Measurements from ENCODE around the gene PPL. TPM values are rescaled to one million over a fixed set of nuclear protein-coding genes. Genes with fewer than 3 reads are reported as not detected.
"Not testable (repeated sequence)": the region's sequence is repeated elsewhere in the genome, so short reads cannot be mapped to it uniquely, and the experiment has no call there.

The PPL gene
- total RNA-seq, 1 donor = 0.81 TPM

DNA sequence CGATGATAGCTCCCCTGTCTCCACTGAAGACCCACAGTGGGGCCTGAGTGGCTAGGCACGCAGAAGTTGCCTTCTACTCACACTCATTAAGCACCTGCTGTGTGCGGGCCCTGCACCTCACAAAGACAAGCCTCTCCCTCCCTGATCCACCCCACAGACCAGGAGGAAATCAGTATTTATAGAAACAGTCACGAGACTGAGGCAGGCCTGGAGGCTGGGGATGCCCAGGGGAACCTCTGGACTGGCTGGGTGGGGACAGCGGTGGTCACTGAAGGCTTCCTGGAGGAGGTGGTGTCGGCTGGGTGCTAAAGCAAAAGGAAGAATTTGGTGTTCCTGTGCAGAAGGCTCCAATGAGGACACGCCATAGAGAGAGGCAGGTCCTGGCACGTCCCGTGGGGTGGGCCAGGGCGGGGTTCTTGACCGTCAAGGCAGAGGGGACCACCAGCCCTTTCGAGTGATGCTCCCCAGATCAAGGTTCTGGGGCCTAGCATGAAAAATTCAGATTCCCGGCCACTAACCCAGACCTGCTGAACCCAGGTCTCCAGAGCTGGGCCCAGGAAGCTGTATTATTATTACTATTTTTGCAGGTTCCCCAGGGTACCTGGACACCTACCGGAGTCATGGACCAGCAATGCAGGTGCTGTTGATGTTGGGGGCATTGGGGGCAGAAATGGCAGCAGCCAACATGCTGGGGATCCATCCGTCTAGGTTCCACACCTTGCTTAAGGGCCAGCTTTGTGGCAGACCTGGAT lies 23.0 kb downstream of the PPL start:
- DNase-seq (ENCODE audit: low read depth in 2 of 3, low spot score in 2 of 3) = no peak

DNA sequence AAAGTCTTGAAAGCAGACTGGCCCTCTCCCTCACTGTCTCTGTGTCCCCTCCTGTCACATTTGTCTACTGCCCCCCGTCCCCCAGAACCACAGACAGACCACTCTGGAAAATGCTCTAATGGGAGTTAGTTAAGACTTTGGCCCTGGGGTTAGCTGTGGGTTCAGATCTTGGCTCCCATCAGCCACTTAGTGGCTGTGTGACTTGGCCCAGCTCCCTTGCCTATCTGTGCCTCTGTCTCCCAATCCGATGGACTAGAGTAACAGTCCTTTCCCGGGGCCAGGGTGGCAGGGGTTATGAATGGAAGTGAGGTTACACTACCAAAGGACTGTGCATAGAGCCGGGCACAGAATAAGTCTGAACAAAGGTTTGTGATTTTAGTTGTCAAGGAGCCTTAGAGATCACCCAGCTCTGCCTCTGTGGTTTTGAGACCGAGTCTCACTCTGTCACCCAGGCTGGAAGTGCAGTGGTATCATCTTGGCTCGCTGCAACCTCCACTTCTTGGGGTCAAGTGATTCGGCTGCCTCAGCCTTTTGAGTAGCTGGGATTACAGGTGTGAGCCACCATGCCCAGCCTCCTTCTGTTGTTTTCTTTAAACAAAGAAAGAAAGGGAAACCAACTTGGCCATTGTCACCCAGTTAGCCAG lies 23.7 kb downstream of the PPL start:
- no peak for DNase-seq (ENCODE audit: low read depth in 2 of 3, low spot score in 2 of 3)

DNA sequence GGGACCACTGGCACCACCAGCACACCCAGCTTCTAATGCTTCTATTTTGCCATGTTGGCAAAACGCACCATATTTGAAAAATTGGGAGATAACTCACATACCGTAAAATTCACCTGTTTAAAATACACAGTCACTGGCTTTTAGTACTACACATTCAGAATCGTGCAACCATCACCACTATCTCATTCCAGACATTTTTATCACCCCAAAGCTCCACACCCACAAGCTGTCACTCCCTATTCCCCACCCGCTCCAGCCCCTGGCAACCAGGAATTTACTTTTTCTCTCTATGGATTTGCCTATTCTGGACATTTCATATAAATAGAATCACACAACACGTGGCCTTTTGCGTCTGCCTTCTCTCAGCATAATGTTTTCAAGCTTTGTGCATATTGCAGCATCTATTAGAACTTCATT lies 25.0 kb downstream of the PPL start:
- no peak for DNase-seq (ENCODE audit: low read depth in 2 of 3, low spot score in 2 of 3)

DNA sequence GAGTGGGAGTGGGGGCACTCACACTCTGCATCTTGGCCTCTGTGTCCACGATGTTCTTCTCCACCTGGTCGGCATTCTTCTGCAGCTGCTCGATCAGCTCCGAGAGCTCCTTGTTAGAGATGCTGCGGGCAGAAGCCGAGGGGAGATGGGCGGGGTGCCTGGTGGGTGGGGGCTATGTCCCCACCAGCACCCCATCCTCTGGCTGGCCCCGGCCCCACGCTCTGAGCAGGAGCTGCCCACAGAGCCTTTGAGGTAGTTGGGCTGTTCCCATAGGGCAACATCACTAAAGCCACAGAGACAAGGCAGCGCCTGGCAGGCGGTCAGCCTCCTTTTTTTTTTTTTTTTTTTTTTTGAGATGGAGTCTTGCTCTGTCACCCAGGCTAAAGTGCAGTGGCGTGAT lies 26.1 kb downstream of the PPL start:
- no peak for DNase-seq (ENCODE audit: low read depth in 2 of 3, low spot score in 2 of 3)

DNA sequence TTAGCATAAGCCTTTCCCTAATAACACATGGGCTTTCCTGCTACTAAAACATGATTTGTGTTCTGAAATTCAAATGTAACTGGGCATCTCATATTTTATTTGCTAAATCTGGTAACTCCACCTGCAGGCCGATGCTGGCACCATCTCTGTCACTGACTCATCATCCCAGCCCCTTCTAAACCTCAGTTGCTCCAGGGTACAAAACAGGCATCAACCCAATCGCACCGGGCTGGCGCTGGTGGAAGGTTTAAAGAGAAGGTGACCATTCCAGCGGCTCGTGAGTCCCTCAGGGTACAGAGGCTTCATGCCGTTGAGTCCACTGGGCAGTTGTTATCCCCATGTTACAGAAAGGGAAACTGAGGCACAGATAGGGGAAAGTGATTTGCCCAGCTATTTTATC lies 27.1 kb downstream of the PPL start:
- DNase-seq (ENCODE audit: low read depth in 2 of 3, low spot score in 2 of 3) = no peak

DNA sequence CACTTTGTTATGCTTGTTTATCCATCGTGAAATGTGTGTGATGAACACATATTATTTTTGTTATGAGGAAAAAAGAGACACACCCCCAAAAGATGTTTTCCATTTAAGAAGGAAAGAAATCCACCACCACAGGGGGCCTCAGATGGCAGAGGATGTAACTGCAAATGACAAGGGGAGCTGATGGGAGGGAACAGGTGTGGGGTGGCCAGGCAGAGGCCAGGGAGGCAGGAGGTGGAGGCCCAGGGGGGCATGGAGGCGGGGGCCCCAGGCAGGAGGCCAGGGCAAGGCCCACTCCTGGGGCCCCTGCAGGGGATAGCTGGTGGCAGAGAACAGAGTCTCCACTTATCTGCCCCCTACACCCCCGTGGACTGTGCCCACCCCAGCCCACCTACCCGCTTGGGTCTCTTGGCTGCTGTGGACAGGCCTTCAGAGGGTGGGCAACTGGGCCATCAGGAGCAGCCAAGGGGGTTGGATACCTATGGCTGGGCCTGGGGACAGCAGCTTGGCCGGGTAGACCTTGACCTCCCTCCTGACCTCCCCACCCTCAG lies 28.0 kb downstream of the PPL start:
- DNase-seq (ENCODE audit: low read depth in 2 of 3, low spot score in 2 of 3) = no peak

DNA sequence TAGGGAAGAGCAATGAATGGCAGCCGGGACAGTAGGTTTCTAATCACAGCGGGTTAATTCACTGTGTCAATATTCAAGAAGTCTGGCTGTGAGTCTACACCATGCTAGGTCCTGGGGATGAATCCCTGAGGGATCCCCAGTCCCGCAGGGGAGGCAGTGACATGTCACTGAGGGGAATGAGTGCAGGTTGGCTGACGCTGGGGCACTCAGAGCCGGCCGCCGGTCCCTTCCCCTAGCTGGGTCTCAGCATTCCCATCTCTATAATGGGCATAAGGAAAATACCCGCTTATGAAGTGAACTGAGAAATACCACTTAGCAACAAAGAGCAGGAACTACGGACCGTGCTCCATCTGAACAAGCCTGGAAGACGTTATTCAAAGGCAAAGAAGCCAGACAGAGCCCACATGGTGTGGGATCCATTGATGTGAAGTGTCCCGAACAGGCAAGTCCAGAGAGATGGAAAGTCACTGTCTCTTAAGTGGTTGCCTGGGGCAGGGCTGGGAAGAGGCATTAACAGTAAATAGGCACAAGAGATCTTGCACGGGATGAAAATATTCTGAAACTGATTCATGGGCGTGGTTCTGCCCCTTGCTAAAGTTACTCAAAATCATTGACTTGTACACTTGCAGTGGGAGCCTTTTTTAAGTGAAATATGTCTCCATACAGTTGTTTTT lies 31.9 kb downstream of the PPL start:
- no peak for DNase-seq (ENCODE audit: low read depth in 2 of 3, low spot score in 2 of 3)

DNA sequence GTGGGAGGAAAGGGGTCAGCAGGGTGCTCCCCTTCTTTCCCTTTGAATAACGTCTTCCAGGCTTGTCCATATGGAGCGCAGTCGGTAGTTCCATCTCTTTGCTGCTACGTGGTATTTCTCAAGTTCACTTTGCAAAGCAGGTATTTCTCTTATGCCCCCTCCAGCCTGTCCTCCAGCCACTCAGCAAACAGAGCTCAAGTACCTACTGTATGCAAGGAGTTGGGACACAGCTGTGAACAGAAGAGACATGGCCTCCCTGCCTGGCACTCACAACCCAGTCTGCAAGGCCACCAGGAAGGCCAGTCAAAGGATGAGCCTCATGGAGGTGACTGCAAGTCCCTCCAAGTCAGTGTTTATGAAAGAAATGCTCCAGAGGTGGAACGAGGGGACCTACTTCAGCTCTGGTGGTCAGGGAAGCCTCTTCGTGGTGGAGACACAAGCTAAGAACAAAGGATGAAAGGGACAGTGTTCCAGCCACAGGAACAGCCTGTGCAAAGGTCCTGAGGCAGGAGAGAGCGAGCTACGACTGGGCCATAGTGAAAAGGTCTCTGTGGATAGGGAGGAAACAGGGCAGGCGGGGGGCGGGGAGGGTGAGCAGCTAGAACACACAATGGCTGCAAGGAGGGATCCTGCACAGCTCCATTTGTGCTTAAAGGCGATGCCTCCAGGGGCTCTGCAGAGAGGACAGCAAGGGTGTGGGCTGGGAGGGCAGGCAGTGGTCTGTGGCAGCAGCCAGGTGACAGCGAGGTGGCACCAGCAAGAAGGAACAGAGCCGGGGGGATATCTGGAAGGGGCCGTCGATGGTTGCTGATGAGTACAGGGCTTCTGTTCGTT lies 32.6 kb downstream of the PPL start:
- DNase-seq (ENCODE audit: low read depth in 2 of 3, low spot score in 2 of 3) = no peak

DNA sequence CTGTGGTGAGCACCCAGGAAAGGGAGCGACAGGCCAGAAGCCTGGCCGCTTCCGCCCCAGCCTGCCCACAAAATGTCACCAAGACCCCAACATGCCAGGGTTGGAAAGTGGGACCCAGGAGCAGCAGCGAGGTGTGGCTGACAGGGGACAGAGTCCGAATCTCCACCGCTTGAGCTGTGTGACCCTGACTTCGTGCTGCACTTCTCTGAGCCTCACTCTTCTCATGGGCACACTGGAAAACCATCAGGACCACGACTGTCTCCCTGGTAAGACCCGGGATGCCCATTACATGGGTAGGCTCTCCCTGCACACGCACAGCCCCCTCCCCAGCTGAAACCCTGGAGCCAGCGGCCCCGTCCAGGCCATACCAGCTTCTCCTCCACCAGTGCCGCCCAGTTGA lies 34.9 kb downstream of the PPL start:
- no peak for DNase-seq (ENCODE audit: low read depth in 2 of 3, low spot score in 2 of 3)

DNA sequence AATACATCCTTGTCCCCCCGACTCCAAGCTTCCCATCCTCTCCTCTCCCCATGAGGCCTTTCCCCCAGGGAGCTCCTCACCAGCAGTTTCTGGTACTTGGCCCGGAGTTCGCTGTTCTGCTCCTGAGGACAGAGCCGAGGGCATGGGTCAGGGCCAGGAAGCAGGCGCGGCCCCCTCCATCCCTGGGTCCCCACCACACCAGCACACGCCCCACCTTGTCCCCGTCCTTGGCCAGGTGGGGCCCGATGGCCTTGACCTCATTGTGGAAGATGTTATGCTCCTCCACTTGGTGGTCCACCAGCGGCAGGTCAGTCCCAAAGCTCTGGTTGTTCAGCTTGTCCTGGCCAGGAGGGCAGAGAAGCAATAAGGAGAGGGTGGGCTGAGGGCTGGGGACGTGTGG lies 36.2 kb downstream of the PPL start:
- DNase-seq (ENCODE audit: low read depth in 2 of 3, low spot score in 2 of 3) = no peak

DNA sequence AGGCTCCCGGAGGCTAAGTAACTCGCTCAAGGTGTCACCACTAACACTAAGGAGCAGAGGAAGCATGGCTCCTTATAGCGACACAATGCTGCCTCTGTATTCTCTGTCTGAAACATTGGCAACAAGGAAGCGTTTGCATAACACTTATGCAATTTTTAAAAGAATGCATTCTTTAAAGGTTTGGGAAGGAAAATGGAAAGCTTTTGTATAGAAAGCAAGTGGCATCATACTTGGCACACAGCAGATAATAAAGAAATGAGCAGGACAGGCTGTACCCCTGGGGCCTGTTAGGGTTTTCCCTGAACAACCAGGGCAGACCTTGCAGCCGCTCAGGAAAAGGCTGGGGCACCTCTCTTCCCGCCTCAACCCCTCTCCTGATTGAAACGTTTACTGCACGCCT lies 36.9 kb downstream of the PPL start:
- DNase-seq (ENCODE audit: low read depth in 2 of 3, low spot score in 2 of 3) = no peak

DNA sequence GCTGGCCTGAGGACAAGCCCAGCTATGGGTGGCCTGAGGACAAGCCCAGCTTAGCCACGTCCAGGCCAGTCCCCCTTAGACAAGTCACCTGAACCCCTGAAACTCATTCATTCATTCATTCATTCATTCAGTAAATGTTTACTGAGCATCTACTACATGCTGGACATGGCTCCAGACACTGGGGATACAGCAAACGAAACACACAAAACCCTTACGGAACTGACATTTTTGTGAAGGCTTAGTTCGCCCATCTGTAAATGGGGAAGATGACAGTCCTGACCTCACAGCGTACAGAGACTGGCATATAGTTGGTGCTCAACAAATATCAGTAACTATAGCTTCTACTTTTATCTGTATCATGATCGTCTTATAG lies 37.5 kb downstream of the PPL start:
- DNase-seq (ENCODE audit: low read depth in 2 of 3, low spot score in 2 of 3) = no peak

DNA sequence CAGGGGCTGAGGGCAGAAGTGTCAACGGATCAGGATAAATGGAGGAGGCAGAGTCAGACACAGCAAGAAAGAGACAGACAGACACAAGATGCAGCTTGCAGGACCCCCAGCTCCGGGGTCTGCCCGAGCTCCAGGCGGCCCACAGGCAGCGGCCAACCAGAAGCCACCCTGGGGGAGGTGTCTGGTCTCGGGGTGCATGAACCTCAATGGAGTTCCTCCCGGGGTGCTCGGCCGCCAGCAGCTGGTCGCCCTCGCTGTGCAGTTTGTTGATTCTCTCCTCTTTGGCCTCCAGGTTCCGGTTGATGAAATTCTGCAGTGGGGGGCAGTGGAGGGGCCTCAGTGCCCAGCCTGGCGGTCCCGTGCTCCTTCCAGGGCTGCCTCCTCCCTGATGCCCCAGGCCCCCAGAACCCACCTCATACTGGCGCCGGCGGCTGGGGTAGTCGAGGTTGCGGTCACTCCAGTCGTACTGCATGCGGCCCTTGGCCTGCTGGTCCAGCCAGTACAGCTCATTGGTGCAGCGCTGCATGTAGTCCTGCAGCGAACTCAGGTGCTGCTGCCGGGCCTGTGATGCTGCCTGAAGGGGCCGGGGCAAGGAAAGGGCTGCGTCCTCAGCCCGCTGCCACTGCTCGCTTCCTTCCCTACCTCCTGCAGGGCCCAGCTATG lies 38.0 kb downstream of the PPL start:
- no peak for DNase-seq (ENCODE audit: low read depth in 2 of 3, low spot score in 2 of 3)

DNA sequence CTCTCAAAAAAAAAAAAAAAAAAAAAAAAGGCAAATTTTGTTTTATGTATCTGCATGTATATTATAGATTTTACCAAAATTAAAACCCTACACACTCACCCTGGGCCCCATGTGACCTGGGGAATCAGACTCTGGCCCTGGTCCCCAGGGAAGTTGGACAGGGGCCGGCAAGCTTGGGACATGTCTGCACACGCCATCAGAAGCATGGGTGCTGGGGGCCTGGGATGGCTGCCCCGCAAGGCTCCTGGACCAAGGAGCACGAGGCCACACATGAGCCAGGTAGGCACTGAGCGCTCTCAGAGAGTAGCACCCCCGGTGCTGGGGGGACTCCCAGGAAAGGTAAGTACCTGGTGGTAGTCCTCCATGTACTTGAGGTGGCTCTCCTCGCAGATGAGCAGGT lies 39.6 kb downstream of the PPL start:
- DNase-seq (ENCODE audit: low read depth in 2 of 3, low spot score in 2 of 3) = no peak

DNA sequence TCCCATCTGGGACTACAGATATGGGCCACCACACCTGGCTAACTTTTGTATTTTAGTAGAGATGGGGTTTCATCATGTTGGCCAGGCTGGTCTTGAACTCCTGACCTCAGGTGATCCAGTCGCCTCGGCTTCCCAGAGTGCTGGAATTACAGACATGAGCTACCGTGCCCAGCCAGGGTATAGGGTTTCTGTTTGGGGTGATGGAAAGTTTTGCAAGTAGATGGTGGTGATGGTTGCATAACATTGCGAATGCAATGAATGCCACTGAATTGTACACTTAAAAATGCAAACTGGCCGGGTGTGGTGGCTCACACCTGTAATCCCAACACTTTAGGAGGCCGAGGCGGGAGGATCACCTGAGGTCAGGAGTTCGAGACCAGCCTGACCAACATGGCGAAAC lies 40.2 kb downstream of the PPL start:
- not testable (repeated sequence) for DNase-seq (ENCODE audit: low read depth in 2 of 3, low spot score in 2 of 3)

DNA sequence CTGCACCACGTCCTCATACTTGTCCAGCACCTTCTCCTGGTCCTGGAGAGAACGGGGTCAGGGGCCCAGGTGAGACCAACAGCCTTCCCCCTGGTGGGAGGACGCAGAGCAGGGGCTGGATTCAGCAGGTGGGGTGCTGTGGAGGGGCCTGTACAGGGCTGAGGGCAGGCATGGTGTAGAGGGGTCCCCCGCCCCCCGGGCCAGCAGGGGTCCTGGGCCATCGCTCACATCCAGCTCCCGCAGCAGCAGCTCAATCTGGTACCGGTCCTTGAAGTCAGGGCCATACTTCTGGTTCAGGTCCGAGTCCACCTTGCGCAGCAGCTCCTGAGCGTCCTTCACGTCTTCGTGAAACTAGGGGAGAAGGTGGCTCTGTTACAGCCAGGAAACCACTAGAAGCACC lies 41.6 kb downstream of the PPL start:
- DNase-seq (ENCODE audit: low read depth in 2 of 3, low spot score in 2 of 3) = no peak

DNA sequence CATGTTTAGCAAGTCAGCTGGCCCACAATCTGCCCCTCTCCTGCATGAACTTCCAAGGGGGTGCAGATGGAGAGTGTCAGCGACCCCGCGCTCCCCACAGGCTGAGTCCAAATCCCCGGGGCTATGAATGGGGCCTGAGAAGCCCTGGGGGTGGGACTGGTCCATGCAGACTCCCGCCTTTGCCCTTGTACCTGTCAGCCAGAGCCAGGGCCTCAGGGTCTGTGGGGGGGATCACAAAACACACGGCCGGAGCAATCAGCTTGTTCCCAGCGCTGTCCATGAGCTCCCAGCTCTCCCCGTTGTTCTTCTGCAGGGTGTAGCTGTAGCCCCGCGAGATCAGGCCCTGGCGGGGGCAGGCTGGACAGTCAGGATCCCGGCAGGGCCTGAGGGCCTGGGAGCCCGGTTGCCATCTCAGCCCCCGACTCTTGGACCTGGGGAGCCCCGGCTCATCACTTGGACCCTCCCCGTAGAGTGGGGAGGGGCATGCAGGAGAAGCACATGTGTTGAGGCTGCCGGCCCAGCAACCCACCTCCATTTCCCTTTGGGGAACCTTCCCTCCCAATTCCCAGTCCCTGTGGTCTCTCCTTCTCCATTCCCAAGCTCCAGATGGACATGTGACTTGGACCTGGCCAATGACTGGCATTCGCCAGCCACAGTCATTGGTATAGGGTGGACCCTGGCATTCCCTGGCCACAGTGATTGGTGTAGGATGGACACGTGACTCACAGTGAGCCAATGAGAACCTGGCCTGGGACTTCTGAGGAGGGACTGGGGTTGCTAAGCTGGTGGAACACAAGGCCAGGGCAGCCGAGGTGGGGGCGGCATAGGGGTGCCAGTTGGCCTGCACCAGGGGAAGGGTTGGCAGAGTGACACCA lies 42.4 kb downstream of the PPL start:
- no peak for DNase-seq (ENCODE audit: low read depth in 2 of 3, low spot score in 2 of 3)

DNA sequence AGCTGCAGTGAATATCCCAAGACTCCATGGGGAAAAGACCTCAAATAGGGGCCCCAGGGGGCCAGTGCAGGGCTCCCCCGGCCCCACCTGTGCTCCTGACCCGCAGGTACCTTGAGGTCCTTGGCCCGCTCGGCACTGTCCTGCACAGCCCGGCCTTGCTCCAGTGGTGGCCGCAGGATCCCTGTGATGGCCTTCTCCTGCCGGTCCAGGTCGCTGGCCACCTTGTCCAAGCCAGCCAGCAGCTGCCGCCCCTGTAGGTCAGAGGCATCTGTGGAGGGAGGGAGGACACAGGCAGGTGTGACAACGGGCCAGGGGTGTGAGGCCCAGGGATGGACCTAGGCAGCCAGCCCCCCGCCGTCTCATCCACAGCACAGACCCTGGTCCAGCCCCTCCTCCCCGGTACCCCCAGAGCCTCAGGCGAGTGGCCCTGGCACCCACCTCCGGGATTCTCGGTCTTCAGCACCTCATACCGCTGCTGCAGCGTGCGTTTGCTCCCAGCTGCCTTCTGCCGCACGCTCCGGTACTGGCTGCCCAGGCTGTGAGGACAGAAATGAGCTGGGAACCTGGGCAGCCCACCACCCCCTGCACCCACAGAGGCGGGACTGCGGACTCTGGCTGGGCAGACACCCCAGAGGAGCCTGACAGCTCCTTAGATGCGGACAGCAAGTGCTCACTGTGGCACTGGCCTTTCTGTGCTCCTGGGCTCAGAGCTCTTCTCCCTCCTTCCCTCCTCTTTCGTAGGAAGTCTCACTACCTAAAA lies 43.7 kb downstream of the PPL start:
- no peak for DNase-seq (ENCODE audit: low read depth in 2 of 3, low spot score in 2 of 3)

Data from hematopoietic multipotent progenitor cell (in vitro differentiated cells).